Loucy (cell line): ENCODE measurements around the gene TAAR2.

Experiments used
- EZH2phosphoT487 ChIP-seq: fragments of 200-600 bp; IDR thresholded peaks from 2 replicates; pipeline ENCODE4 v1.6.1; 2018; ENCODE audit warnings: antibody characterized with exemption, mild to moderate bottlenecking, moderate library complexity, borderline replicate concordance
- TF ChIP-seq, protein P1 (sequence below): fragments of 200-600 bp; sonication (generic); conservative IDR thresholded peaks from 2 replicates; pipeline ENCODE4 v1.5.1; 2014; ENCODE audit warnings: mild to moderate bottlenecking, antibody characterized with exemption, low read length

GRCh38 chr6:132623106-132623845 lies 799 bp downstream of the TAAR2 start:
- TF ChIP-seq EZH2phosphoT487: no peak
- TF ChIP-seq, protein P1, sequence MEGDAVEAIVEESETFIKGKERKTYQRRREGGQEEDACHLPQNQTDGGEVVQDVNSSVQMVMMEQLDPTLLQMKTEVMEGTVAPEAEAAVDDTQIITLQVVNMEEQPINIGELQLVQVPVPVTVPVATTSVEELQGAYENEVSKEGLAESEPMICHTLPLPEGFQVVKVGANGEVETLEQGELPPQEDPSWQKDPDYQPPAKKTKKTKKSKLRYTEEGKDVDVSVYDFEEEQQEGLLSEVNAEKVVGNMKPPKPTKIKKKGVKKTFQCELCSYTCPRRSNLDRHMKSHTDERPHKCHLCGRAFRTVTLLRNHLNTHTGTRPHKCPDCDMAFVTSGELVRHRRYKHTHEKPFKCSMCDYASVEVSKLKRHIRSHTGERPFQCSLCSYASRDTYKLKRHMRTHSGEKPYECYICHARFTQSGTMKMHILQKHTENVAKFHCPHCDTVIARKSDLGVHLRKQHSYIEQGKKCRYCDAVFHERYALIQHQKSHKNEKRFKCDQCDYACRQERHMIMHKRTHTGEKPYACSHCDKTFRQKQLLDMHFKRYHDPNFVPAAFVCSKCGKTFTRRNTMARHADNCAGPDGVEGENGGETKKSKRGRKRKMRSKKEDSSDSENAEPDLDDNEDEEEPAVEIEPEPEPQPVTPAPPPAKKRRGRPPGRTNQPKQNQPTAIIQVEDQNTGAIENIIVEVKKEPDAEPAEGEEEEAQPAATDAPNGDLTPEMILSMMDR: no peak
